NCI-H1048 (cell line): ENCODE measurements around the gene CTRB1.
"Not testable (repeated sequence)": the region's sequence is repeated elsewhere in the genome, so short reads cannot be mapped to it uniquely, and the experiment has no call there.

Experiments
- DNase-seq: peaks from one replicate; lab custom pipeline; 2025; lab: John Stamatoyannopoulos, UW

The CTRB1 gene

GRCh38 chr16:75272629-75273028, 53.8 kb downstream of the CTRB1 start:
- DNase-seq = not testable (repeated sequence)

DNA sequence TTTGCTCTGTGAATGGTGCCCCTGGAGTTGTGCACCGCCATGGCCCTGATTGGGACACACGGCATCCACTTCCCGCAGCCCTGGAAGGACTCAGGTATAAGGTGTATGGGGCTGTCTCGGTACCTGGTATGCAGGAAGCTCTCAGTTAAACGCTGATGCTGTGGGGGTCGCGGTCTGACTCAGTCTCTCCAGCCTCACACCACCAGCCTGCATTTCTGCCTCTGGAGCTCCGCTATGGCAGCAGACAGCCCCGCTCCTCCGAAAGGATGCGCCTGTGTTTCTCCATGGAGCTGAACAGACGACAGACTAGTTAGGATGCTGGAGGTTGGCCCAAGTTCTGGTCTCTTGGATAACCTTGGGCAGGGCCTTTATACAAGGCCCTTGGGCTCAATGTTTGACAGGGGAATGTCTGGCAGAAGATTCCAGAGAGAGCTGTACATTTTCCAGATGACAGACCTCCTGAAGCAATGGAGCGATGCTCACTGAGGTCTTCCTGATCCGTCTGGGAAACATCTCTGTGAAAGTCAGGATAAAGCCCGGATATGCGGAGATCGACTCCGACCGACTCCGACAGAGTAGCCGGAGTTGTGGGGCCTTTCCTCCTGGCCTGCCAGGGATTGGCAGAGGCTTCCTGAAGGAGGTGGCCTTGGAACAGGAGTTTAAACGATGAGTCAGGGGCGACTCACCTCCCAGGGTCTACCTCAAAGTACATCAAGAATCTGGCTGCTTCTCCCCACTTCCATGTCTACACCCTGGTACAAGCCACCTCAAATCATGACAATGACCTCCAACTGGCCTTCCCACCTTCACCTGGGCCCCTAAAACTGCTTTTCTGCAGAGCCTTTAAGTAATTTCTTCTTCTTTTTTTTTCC, 54.5 kb downstream of the CTRB1 start:
- DNase-seq = no peak
